Cortex of kidney (tissue), 1 donor: Measurements from ENCODE around the gene MAPK14.

Experiments
- DNase-seq: peaks from one replicate; lab custom pipeline; 2025; lab: John Stamatoyannopoulos, UW

MAPK14 gene

DNA sequence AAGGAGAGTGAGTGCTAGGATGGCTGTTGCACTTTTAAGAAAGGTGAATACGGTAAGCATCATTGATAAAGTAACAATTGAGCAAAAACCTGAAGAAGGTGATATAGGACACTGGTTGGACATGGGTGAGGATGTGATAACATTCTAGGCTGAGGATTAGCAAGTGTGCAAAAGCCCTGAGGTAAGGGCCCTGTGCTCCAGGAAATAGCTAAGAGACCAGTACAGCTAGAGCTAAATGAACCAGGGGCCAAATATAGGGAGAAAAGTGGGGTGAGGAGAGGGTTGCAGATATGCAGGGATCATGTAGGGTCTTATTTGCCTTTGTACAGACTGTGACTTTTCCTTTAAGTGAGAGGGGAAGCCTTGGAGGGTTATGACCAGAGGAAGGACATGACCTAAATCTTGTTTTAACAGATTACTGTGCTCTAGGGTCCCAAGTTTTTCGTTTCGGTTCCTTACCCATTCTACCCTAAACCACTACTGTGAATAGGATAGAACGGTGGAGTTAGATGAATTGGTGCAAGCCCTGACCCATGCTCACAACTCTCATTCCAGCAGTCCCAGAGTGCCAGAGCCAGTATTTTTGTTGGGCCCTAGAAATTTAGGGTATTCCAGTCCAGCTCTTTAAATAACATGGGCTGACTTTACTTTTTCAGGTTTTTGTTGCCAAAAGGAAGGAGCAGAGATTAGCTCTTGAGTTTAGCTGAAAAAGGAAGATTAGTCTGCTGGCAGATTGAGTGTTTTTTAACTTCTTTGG, 10.7 kb downstream of the MAPK14 start:
- no peak for DNase-seq

DNA sequence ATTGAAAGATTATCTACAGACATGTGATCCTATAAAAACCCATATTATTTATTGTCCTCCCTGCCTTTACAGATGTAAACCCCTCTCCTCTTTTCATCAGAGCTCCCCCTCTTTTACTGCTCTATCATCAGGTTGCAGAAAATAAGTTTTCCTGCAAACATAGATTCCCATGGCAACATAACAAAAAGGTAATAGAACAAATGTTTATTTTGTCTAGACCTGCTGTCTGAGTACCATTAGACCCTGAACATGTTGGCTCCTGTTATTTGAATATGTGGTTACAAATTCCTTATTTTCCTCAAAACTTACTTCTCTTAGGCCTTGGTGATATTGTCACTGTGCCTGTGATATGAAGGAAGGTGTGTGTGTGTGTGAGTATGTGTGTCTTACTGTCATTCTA, 11.5 kb downstream of the MAPK14 start:
- DNase-seq: no peak

- DNase-seq: no peak
Observed at GRCh38 chr6:36040958-36041357, 13.3 kb downstream of the MAPK14 start.

DNA sequence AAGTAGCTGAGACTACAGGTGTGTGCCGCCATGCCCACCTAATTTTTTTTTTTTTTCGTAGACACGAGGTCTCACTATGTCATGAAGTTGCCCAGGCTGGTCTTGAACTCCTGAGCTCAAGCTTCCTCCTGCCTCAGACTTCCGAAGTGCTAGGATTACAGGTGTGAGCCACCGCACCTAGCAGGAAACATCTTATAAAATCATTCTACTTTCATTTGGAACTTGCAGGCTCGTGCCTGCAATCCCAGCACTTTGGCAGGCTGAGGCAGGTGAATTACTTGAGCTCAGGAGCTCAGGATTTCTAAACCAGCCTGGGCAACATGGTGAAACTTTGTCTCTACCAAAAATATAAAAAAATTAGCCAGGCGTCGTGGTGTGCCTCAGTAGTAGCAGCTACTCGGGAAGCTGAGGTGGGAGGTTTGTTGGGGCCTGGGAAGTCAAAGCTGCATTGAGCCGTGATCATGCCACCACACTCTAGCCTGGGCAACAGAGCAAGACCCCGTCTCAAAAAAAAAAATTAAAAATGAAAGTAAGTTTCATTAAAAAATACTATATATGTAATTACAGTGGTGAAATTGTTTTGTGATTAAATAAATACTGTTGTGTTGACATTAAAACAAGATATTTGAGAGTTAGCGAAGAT, 15.1 kb downstream of the MAPK14 start:
- no peak for DNase-seq

GRCh38 chr6:36049582-36049981, 22.0 kb downstream of the MAPK14 start:
- no peak for DNase-seq

DNA sequence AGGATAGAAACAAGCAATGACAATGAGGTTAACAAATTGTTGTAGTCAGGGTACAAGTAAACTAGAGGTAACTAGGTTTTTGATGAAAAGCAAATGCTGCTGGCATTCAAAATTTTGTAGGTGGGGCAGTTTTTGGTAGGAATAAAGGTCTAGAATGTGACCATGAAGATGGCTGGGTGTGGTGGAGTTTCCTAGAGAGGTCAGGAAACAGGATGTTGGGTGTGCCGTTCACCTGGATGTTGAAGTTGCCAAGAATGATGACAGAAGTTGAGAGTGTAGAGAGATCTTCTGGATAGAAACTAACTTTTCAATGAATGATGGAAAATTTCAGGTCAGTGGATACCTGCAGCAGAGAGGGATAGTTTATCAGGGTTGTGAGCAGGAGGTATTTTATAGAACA, 22.7 kb downstream of the MAPK14 start:
- no peak for DNase-seq

DNA sequence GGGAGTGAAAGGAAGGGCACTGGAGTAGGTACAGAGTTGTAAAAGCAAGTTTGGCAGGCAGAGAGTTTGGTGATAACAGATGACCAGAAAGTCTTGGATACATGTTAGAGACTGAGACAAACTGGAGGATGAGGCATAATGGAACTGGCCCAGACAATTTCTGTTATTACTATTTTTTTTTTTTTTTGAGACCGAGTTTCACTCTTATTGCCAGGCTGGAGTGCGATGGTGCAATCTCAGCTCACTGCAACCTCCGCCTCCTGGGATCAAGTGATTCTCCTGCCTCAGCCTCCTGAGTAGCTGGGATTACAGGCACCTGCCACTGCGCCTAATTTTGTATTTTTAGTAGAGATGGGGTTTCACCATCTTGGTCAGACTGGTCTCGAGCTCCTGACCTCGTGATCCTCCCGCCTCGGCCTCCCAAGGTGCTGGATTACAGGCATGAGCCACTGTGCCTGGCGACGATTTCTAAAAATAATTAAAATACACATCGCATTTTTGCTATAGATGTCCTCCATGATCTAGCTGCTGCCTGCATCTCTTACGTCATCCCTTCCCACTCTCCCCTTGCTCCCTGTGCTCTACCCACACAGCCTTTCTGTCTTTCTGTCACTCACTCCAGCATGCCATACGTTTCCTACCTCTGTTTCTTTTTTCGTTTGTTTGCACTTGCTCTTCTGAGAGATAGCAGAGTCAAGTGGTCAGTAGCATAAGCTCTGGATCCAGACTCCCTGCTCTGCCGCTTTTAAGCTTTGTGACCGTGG, 23.5 kb downstream of the MAPK14 start:
- DNase-seq: no peak

DNA sequence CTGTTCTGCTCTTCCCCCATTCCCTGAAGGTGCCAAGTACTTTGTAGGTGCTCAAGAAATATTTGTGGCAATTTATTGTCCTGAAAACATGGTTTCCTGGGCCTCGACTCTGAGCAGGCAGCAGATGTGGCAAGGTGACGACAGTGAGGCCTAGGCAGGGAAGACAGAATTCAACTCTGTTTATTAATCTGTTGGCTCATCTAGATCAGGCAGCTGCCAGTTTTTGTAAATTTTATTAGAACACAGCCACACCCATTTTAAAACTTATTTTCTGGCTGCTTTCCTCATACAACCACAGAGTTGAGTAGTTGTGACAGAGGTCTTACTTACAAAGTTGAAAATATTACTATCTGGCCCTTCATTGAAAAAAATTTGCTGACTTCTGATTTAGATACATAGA, 24.5 kb downstream of the MAPK14 start:
- DNase-seq: no peak

DNA sequence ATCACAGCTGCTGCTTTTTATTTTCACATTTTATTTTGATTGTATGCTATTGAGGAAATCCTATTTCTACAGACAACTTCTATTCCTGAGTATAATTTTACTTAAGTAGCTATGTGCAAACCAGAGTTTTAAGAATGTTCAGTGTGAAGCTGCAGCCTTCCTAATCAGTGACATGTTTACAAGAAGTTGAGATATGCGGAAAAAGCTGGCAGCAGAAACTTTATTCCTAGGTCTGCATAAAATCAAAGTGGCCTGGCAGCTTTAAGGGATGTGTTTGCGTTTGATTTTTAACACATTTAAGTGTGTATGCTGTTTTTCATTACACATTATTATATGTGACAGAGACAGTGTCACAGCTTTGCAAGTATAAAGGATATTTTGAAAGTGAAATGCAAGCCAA, 26.3 kb downstream of the MAPK14 start:
- no peak for DNase-seq

DNA sequence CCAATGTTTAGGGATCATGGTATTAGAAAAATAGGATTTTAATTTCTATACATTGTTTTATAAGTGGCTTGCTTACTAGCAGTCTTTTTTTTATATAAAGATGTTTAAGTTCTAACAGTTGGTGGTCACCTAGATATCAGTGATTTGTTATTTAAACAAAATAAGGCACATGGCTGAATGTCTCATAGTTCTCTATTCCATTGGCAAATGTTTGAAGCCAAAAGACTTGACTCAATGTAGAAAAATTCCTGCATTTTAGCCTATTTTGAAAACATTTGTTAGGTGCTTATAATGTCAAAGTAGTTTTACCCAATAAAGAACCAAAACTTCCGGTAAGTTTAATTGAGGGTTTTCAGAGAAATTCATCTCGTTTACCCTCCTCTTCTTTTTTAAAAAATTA, 26.8 kb downstream of the MAPK14 start:
- no peak for DNase-seq

- DNase-seq: no peak
Observed at GRCh38 chr6:36054956-36055355, 27.3 kb downstream of the MAPK14 start.

- DNase-seq: no peak
Observed at GRCh38 chr6:36056178-36056577, 28.6 kb downstream of the MAPK14 start.

- no peak for DNase-seq
Observed at GRCh38 chr6:36061236-36061635, 33.6 kb downstream of the MAPK14 start.

DNA sequence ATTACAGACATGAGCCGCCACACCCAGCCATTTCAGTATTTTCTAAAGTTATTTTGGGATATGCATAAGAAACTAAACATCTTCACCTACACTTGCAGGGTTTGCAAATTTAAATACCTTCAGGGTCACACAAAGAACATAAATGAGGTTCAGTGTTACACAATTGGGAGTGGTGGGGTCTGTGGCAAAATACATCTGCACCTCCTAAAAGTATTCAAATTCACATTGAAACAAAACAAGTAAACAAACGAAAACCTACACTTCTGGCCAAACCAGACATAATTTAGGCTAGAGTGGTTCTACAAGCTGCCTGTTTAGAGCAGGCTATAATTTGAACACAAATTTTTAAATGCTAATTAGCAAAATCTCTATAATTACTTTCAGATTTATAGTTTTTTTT, 34.6 kb downstream of the MAPK14 start:
- DNase-seq: no peak

- no peak for DNase-seq
Observed at GRCh38 chr6:36063318-36064060, 35.9 kb downstream of the MAPK14 start.

DNA sequence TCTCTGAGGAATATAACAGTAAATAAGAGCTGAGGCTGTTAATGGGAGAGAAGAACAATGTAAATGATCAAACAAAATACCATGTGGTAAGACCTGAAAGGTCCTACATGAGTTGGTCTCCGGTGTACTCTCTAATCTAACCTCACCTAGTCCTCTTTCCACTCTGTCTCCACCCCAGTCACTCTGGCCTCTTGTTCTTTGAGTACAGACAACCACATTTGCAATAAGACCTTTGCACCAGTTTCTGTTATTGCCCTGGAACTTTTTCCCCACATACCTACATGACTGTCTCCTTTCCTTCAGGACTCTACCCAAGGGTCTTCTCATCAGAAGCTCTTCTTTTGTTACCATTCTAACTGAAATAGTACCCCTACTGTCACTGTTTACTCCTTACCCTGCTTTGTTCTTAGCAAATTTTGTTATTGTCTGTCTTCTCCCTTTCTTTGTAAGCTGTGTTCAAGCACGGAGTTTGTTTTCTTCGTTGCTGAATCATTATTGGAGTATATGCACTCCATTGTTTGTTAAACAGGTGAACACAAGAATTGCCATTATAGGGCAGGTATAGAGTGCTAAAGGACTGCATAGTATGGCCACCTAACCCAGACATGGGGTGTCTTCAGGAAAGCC, 37.3 kb downstream of the MAPK14 start:
- no peak for DNase-seq

GRCh38 chr6:36065916-36066315, 38.3 kb downstream of the MAPK14 start:
- no peak for DNase-seq

DNA sequence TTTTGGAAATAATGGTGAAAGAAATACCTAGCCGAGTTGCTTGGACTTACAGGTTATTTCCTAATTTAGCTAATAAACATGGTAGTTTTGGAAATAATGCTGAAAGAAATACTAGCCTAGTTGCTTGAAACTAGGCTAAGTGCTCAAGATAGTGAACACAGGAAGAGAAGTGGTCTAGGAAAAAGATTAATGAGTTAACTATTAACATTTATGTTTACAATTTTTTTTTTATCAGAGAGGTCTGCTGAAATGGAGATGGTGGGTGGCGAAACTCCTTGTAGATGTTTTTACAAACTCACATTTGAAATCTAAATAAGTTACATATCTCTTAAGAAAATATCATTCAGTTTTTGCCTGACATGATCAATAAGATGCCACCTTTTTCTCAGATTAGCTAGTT, 39.2 kb downstream of the MAPK14 start:
- DNase-seq: no peak

DNA sequence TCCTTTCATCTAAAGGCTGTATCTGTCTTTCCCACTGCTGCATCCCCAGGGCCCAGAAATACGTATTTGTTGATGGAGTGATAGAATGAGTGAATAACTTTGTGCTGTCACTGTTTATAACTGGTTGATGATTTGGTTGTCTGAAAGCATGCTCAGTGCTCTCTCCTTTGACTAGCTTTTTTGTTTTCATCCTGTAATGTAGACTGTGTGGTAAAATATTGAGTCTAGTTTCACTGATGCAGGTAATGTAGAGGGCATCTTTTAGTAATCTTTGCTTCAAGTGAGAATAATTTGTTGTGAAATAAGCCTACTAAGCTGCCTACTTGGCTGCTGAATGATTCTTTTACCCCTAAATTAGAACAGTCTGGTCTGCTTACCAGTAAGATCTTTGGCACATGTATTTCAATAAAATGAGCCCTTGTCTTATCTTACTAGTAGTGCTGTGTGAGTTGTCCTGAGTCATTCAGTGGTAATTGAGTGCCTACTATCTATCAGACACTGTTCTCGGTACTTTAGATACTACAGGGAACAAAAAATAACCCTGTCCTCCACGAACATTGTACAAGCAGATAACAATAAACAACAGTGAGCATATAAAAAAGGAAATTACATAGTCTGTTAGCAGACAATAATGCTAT, 39.9 kb downstream of the MAPK14 start:
- no peak for DNase-seq

DNA sequence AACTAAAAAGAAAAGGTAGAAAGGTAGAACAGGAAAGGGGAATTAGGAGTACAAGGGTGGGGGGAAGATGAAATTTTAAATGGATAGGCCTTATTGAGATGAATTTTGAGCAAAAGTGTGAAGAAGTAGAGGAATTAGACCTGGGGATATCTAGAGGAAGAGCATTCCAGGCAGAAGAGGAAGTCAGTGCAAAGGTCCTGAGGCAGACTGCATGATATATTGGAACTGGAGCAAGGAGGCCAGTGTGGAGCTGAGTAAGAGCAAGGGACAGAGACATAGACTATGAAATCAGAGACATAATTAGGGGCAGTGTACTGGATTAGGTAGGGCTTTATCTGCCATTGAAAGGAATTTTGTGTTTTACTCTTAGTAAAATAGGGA, 40.4 kb downstream of the MAPK14 start:
- DNase-seq: no peak

- no peak for DNase-seq
Observed at GRCh38 chr6:36068586-36068985, 41.0 kb downstream of the MAPK14 start.

GRCh38 chr6:36069573-36069972, 42.0 kb downstream of the MAPK14 start:
- DNase-seq: no peak
